ENCODE measurements around the gene SPR.

The SPR gene

DNA sequence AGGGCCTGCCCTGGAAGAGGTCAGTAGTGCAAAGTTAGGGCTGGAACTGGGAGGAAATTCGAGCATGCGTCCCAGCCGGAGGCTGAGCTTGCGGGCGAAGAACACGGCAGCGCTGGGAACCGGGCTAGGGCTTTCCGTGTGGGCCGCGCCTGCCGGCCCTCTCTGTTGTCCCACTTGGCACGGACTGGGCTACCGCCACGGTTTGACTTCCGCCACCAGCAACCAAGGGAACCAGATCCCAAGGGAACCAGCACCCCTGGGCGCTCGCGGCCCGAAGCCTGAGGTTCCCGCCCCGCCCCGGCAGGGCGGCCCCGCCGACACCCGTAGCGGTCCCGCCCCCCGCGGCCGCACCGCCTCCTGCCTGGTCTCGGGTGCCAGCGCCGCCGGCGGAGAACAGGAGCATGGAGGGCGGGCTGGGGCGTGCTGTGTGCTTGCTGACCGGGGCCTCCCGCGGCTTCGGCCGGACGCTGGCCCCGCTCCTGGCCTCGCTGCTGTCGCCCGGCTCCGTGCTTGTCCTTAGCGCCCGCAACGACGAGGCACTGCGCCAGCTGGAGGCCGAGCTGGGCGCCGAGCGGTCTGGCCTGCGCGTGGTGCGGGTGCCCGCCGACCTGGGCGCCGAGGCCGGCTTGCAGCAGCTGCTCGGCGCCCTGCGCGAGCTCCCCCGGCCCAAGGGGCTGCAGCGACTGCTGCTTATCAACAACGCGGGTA, at the start of gene SPR:
Gene SPR, plus strand, starts transcription at position 377 of the 708 bp plus-strand sequence. Its CDS starts 25 bp downstream, at position 402.
- DNase-seq, result peak; percentile 5

DNA sequence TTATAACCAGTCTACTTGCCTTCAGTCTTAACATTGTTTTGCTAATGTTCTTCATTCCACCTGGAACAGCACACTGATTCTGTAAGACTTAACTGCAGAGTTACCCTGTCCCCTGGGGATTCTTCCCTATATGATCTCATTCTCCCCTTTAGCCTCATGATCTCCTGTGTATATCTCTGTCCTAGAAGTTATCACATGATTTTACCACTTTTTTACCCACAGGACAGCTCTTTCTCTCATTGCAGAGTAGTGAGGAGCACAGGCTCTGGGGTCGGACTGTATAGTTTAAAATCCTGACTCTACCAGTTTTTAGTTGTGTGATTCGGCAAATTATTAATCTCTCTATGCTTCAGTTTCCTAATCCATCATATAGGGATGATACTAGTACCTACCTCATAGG, 47.1 kb upstream of the SPR start:
- no peak for DNase-seq

DNA sequence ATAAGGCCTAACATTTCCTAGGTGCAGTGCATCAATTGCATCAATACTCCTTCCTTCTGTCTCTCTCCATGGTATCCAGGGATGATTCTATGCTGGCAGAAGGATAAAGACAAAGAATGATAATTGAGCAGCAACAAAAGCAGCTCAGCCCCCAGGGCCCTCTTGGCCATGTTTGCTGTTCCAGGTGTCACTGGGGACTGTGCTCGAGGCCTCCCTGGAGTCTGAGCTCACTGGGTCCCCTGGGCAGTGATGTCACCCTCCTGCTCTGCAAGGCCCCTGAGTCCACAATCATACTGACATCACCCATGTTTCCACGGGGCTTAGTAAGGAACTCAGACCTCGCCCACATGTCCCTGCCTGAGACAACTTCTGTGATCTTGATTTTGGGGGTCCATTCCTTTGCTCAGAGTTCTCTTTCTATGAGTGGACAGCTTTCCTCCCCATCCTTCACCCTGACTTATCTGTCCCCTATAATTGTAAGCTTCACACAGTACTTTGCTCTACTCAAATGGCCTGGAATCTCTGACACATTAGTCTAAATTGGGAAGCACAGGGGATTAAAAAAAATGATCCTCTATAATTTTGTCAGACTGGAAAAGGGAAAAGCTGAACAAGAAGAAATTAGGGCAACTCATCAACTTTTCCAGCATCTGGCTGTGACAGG, 45.6 kb upstream of the SPR start:
- no peak for DNase-seq

DNA sequence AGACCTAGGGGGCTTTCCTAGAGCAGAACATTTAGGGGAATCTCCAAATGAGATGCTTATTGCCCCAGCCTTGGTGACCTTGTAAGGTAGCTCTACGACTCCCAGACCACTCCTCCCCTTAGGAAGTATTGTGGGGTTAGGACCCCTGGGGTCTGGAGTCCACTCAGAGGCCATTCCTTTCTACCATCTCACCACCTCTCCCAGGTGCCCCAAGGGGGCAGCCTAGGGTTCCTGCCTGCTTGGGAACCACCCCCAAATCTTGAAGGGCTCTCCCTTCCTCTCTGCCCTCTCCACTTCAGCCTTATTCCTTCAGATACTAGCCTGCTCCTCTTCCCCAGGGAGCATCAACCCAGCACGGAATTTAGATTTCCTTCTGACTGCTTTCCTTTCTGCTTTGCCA, 43.9 kb upstream of the SPR start:
- DNase-seq, result no peak

DNA sequence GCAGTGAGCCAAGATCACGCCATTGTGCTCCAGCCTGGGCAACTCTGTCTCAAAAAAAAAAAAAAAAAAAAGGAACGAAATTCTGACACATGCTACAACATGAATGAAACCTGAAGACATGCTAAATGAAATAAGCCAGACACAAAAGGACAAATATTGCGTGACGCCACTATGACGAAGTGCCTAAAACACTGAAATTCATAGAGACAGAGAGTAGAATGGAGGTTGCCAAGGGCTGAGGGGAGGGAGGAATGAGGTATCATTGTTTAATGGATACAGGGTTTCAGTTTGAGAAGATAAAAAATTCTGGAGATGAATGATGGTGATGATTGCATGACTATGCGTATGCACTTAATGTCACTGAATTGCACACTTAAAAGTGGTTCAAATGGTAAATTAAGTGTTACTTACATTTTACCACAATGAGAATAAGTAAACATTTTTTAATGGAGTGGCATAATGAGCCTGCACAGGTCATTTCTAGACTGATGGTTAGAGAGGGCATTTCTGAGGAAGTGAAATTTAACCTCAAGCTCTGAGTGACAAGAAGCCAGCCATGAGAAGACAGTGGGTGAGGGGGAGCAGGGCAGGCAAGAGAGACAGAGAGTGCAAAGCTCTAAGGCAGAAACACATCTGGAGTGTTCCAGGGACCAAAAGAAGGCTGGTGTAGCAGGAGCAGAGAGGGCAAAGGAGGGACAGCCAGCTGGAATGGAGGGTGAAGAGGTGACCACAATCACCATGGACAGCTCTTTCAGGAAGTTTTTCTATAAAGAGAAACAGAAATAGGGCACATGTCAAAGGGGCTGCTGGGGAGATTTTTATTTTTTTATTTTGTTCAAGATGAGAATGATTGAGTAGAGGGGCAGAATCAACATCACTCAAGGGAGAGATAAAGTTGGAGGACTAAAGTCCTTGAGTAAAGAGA, 40.8 kb upstream of the SPR start:
- DNase-seq, result no peak

DNA sequence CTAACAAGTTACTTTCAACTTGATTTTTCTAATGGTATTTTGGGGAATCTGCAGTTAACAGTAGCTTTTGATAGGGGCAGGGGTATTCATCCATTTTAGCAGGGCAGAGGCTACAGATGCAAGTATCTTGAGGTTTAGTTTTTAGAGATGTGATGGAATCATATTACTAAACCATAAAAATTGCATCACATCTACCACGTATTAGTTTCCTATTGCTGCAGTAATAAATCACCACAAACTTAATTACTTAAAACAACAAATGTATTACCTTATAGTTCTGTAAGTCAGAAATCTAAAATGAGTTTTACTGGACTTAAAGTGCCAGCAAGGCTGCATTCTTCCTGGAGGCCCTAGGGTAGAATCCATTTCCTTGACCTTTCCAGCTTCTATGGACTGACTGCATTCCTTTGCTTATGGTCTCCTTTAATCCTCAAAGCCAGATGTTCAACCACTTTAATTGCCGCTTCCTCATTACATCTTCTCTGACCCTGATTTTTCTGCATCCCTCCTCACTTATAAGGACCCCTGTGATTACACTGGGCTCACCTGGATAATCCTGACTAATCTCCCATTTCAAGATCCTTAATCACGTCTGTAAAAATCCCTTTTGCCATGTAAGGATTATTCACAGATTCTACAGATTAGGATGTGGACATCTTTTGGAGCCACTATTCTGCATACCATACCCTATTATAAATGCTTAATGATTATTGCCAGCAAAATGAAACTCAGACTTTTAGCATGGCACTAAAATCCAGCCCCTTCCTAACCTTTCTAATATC, 39.5 kb upstream of the SPR start:
- no peak for DNase-seq

DNA sequence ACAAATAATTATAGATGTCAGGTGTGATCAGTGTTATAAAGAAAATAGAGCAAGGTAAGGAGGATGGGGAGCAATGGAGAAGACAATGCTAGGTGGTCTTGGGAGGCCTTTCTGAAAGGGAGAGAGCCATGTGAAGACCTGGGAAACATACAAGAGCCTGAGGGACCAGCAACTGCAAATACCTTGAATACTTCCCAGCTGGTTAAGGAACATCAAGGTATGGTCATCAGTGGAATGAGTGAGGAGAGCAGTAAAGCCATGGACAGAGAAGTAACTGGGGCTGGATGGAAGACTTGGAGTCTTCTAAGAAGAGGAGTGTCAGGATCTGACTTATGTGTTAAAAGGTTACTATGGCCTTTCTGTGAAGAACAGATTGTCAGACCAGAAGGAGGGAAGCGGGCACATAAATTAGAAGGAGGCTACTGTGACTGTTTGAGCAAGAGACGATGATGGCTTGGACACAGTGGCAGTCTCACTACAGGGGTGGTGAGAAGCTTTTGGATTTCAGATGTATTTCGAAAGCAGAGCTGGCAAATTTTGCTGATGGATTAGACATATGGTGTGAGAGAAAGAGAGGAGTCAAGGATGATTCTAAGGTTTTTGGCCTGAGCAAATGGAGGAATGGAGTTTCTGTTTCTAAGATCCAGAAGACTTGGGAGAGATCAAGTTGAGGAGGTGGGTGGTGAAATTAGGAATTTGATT, 38.6 kb upstream of the SPR start:
- DNase-seq, result no peak

DNA sequence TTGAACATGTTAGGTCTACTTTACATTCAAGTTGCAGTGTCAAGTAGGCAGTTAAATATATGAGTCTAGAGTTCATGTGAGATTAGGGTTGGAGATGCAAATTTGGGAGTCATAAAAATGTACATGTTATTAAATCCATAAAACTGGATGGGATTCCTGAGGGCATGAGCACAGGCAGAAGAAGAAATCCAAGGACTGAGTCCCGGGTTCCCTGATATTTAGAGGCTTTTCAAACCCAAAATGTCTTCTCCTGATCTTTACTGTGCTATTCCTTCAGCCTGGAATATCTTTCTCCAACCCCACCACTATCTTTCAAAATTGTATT, 38.1 kb upstream of the SPR start:
- DNase-seq, result no peak

DNA sequence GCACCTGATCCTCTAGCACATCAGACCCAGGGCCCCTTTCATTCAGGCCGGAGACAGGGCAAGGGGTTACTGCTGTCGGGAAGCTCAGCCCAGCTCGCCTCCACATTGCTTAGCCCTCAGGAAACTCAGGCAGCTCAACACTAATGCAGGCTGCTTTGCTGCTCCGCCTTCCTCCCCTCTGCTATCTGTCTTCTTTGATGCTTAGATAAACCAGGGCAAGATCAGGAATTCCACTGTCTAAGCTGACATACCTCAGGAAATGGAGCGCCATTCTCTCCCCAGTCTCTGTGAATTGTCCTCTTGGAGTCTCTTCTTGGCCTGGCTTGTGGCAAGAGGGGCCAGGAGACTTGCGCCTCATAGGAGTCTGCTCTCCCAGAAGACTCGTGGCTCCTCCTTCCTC, 35.9 kb upstream of the SPR start:
- no peak for DNase-seq

DNA sequence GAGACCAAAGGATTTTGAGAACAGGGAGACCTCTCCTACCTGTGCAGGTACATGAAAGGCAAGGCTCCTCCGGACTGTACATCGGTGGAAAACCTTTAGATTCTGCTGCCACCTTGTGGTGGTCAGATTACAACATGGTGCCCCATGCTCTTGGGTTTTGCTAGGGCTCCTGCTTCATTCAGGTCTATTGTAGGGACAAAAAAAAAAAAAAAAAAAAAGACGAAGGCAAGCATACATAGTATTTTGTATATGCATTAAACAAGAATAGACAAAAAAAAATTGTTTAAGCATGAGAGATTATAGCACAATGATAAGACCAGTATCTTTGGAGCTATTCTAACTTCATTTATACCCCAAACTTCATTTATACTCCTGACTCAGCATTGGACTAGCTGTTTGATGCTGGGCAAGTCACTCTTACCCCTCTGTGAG, 27.4 kb upstream of the SPR start:
- DNase-seq, result no peak

DNA sequence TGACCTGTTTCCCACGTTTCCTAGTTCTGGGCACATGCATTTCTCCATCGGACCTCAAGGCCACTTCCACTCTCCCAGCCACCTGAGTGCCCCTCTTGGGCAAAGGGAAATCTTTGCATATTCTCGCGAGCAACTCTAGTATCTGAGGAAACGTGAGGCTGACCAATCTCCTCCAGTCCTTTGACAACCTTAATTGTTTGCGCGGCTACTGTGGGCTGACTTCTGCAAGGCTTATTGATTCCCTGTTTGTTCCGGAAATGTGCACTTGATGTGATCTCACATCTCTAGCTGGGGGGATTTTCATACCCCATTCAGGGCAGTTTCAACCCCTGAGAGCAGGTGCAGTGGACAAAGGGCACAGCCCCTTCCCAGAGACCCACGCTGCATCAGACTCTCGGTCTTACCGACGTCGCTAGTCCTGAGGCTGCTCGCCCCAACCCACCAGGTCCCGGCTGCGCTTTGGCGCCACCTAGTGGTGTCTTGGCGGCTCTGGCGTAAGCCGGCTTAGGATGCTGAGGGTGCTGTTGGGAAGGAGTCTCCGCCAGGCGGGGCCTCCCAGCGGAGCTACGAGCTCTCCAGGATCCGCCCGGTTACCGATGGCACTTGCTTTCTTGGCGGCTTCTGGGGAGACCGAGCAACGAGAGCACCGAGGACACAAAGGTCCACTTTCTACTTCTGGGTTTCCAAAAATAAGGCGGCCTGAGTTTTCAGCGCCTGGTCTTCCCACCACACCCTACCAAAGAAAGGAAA, 24.8 kb upstream of the SPR start:
- DNase-seq, result peak; percentile 60

DNA sequence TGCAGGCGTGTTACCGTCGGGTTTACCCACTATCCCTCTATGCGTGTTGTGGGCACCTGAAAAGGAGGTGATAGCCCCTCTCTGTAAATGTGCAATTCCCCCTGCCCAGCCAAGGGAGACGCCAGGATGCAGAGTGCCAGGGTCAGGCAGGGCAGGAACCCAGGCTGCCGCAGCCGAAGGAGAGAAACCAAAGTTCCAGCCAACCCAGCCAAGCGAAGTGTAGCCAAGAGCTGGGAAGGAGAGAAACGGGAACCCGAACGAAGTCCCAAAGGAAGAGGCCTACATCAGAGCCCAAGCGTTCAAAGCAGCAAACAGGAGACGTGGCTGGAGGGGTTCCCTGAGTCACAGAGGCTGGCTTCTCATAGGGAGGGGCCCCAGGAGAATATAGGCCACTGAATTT, 24.2 kb upstream of the SPR start:
- no peak for DNase-seq

DNA sequence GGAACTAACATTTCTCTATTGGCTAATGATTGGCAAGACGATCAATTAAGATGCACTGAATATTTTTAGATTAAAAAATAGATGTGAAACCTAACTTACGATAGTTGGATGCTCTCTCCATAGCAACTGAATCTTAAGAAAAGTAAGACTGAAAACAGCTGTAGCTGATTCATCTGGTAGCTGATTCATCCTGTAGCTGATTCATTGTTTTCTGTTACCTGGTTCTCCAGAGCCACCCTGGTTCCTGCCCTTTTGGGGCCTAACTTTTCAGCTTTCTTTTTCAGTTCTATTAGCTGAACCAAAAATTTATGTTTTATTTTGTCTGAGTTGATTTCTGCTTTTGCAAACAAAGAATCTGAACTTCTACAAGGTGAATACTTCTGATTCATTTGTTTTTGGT, 22.7 kb upstream of the SPR start:
- DNase-seq, result no peak

DNA sequence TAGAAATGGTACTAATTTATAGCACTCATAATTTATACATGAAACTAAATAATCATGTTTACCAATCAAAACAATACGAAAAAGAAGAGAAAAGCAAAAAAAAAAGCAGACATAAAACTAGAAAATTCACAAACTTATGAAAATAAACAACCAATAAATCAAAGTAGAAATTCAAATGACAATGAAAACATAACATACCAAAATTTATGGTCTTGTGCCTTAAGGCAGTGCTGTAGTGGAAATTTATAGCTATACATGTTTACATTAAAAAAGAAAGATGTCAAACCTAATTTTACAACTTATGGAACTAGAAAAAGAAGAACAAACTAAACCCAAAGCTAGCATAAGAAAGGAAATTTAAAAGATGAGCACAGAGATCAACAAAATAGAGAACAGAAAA, 16.1 kb upstream of the SPR start:
- DNase-seq, result no peak

DNA sequence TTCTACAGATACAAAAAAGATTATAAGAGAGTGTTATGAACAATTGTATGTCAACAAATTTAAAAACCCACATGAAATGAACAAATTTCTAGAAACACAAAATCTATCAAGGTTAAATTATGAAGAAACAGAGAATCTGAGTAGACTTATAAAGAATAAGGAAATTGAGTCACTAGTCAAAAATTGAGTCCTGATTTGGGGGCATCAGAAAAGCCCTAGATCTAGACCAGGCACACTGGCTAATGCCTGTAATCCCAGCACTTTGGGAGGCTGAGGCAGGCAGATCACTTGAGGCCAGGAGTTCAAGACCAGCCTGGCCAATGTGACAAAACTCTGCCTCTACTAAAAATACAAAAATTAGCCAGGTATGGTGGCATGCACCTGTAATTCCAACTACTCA, 15.3 kb upstream of the SPR start:
- no peak for DNase-seq

DNA sequence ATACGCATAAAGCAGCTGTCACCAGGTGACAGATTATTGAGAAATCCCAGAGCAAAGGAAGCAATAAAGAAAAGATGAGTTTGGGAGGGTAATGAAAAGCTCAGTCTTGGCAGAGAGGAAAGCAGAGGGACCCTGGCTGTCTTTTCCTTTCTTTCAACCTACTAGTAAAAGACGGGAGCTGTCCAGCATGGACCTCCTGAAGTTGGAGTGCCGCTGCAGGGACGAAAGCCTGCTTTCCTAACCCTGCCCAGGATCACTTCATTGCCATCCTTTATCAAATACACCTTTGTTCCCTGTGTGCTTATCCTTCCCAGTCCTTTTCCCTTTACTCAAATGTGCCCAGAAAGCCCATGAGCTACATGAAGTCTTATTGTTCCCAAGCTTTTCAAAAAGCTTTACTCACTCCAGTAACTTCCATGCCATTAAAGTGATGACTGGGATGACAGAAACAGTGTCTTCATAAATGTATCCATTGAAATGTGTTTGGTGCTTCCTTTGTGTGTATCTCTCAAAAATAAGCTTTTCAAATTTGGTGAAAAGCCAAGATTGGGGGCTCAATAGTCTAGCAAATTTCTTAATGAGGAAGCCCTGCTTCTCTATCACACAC, 3.7 kb upstream of the SPR start:
- DNase-seq, result no peak

DNA sequence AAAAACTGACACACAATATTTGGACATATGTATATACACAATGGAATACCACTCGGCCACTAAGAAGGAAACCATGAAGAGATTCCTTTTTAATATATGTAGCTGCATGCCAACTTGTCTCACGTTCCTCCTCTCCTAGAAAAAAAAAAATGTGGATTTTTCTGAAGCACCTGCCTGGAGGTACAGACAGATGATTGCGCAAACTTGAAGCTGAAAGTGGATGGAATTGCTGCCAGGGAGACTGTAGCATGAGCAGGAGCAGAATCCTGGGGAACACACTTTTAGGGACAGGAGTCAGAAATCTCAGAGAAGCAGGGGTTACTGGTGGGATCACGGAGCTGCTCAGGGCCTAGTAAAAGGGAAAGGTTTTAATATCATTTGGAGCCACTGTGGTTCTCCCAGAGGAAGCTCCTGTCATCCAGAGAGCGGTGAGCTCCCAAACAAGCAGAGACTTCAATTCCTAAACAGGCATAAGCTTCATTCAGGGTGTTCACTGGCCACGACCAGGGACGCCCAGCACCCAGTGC, 640 bp upstream of the SPR start:
- no peak for DNase-seq

DNA sequence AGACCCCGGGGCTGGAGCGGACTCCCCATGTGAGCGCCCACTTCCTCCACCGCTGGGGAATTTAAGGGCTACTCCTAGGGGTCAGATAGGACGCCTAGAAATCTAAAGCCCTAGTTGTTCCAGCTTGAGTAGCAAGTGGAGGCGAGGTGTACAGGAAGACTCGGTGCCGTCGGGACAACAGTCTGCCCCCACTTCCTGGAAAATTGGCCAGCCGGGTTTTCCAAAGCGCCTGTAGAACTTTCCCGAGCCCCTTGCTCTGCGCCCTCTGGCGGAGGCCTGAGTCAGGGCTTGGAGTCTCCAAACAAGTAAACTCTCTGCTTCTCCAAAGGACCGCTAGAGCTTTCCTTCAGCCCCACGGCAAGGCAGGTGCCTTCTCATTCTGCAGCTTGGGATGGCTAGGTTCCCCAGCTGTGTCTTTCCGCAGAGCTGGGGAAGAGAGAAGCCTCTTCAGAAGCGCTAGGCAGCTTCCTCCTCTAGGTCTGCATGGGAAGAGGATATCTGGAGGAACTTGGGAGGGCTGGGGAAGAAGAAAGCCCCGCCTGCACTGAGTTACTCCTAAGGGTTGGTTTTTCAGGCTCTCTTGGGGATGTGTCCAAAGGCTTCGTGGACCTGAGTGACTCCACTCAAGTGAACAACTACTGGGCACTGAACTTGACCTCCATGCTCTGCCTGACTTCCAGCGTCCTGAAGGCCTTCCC, 681 bp downstream of the SPR start:
- DNase-seq, result peak; percentile 66

DNA sequence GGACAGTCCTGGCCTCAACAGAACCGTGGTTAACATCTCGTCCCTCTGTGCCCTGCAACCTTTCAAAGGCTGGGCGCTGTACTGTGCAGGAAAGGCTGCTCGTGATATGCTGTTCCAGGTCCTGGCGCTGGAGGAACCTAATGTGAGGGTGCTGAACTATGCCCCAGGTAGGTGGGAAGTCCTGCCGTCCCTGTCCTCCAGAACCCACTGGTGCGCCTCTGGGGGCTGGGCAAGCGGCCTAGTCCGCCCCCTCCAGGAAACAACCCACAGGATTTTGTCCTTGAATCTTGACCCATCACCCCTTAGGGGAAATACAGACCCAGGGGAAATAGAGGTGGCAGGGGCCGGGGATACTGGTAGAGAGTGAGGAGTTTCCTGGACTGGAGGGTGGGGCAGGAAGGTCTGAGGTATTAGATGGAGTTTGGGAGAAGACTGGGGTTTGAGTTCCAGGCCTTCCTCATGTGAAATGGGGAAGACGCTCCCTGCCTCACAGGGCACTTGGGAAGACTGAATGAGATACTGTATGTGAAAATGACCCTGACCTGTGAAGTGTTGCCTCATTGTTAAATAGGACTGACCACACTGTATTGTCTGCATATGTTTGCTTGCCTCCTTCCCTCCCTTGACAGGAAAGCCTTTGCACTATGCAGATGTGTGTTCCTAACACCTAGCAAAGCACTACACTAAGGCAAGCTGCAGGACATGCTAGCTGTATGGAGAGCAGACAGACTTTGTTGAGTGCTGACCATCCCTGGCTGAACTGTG, 1.4 kb downstream of the SPR start:
- no peak for DNase-seq

DNA sequence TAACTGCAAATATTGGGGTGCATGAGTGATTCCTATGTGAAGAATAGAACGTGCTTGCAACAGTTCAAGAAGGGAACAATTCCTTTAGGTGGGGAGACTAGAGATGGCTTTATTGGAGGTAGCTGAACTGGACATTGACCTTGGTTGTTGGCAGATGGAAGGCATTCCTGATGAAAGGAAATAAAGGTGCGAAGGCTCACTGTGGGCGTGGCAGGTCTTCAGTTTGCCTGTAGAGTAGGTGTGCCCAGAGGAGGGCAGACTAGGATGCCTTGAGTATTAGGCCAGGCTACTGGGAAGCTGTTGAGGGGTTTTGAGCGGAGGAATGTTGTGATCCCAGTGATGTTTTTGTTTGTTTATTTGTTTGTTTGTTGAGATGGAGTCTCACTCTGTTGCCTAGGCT, 2.8 kb downstream of the SPR start:
- no peak for DNase-seq

Data from NCI-H446 treated with DMSO at 0.1 percent for 48 hours (cell line).